HepG2 (cell line): Measurements from ENCODE around the gene CLCN1. TPM values are rescaled to one million over a fixed set of nuclear protein-coding genes. Genes with fewer than 3 reads are reported as not detected.

Experiments used
- ATAC-seq: fragments of 200-7000 bp; cut with Tn5 transposase; 3 replicates; pipeline ENCODE4 v1.9.1; 2020; ENCODE audit warnings: mild to moderate bottlenecking, moderate library complexity
- BruUV-seq: library from RNA; stranded (reverse); fragments of 400-500 nt; replicated peaks from 2 replicates; lab custom pipeline; 2021; lab: Mats Ljungman, UMichigan
- CTCF ChIA-PET: fragments of 300-600 bp; formaldehyde crosslinking; extraction: SDS; loops from one replicate; lab custom pipeline; 2021; ENCODE audit warnings: low total read pairs, inconsistent platforms, low intra/inter-chr PET ratio; lab: Yijun Ruan, JAX
- POLR2A ChIA-PET: fragments of 350-600 bp; sonication (Branson Sonifier 250); formaldehyde crosslinking; loops from one replicate; lab custom pipeline; 2020; ENCODE audit warnings: antibody characterized with exemption, inconsistent platforms; lab: Yijun Ruan, JAX
- DNase-seq: peaks from one replicate; pipeline ENCODE4 v3.0.0-alpha.2; 2015; ENCODE audit warnings: low spot score
- FAIRE-seq: peaks from 3 replicates; lab custom pipeline; 2011; peaks lifted over from hg19 to GRCh38; lab: Jason Lieb, UNC
- H2AFZ ChIP-seq: one replicate; pipeline ENCODE4 v1.6.1; 2011; ENCODE audit warnings: low read length, inconsistent platforms
- H3K27ac ChIP-seq: fragments of 300-600 bp; 3 replicates; pipeline ENCODE4 v1.8.0; 2011; ENCODE audit warnings: mixed run types, mild to moderate bottlenecking, mixed read lengths, low read length, inconsistent platforms; ENCODE audit not compliant: insufficient read depth; ENCODE audit errors: extremely low read length
- H3K27me3 ChIP-seq, 2 experiments: fragments of 200-600 bp in 1 of 2; 2 replicates in 1 of 2; 3 replicates in 1 of 2; pipeline versions ENCODE4 v1.6.0 to v1.8.0; 2011; ENCODE audit warnings: low read length in 2 of 2, mild to moderate bottlenecking in 2 of 2, moderate library complexity in 2 of 2, inconsistent platforms in 1 of 2; ENCODE audit not compliant: insufficient read depth in 2 of 2, control insufficient read depth in 1 of 2
- H3K36me3 ChIP-seq, 2 experiments: fragments of 200-600 bp in 1 of 2; replicated peaks in 1 of 2; 2 replicates in 1 of 2; 3 replicates in 1 of 2; pipeline versions ENCODE4 v1.5.1 to v1.8.0; 2011; ENCODE audit warnings: low read length in 2 of 2, inconsistent platforms in 1 of 2; ENCODE audit not compliant: insufficient read depth in 2 of 2, control insufficient read depth in 1 of 2
- H3K4me1 ChIP-seq: 2 replicates; pipeline ENCODE4 v1.5.1; 2012; ENCODE audit warnings: low read length, inconsistent platforms; ENCODE audit not compliant: insufficient read depth
- H3K4me2 ChIP-seq: 2 replicates; pipeline ENCODE4 v1.6.0; 2011; ENCODE audit warnings: low read depth, low read length, inconsistent platforms
- H3K4me3 ChIP-seq, 3 experiments: fragments of 200-600 bp in 1 of 3; sonication (generic), shearing (Covaris generic) in 1 of 3; replicated peaks in 1 of 3; 2 replicates each; pipeline ENCODE4 v1.5.1; 2011 to 2016; ENCODE audit warnings: low read length in 3 of 3, inconsistent platforms in 2 of 3, low read depth in 2 of 3, mild to moderate bottlenecking in 2 of 3, control low read depth in 1 of 3, mixed read lengths in 1 of 3; ENCODE audit not compliant: insufficient read depth in 1 of 3
- H3K79me2 ChIP-seq: one replicate; pipeline ENCODE4 v1.6.1; 2011; ENCODE audit warnings: low read length, inconsistent platforms; ENCODE audit not compliant: insufficient read depth
- H3K9ac ChIP-seq: 2 replicates; pipeline ENCODE4 v1.6.0; 2011; ENCODE audit warnings: mild to moderate bottlenecking, low read depth, low read length, inconsistent platforms; ENCODE audit not compliant: insufficient read depth
- H3K9me3 ChIP-seq: 2 replicates; pipeline ENCODE4 v1.5.1; 2012; ENCODE audit warnings: mild to moderate bottlenecking, low read length
- H4K20me1 ChIP-seq: 2 replicates; pipeline ENCODE4 v1.6.0; 2011; ENCODE audit warnings: inconsistent platforms, mild to moderate bottlenecking, low read length, moderate library complexity; ENCODE audit not compliant: insufficient read depth
- AHDC1 ChIP-seq: sonication (generic); formaldehyde crosslinking; IDR thresholded peaks from 2 replicates; pipeline ENCODE4 v1.5.1; 2020; ENCODE audit warnings: mild to moderate bottlenecking, missing genetic modification reagents, borderline replicate concordance
- MYC ChIP-seq: sonication (generic); formaldehyde crosslinking; IDR thresholded peaks from 2 replicates; pipeline ENCODE4 v1.9.0; 2021; ENCODE audit warnings: missing genetic modification reagents, borderline replicate concordance
- POLR2G ChIP-seq: fragments of 200-400 bp; formaldehyde crosslinking; IDR thresholded peaks from 2 replicates; pipeline ENCODE4 v1.6.1; 2018; ENCODE audit warnings: mild to moderate bottlenecking, low read depth, low read length, moderate library complexity
- ZNF263 ChIP-seq: sonication (generic); formaldehyde crosslinking; IDR thresholded peaks from 2 replicates; pipeline ENCODE4 v1.4.0; 2020; ENCODE audit warnings: missing genetic modification reagents
- ZNF274 ChIP-seq: sonication (generic); formaldehyde crosslinking; IDR thresholded peaks from 2 replicates; pipeline ENCODE4 v1.5.1; 2020; ENCODE audit warnings: mild to moderate bottlenecking, missing genetic modification reagents
- ZNF30 ChIP-seq: sonication (generic); formaldehyde crosslinking; IDR thresholded peaks from 2 replicates; pipeline ENCODE4 v1.5.0; 2020; ENCODE audit warnings: mild to moderate bottlenecking, missing genetic modification reagents
- ZNF605 ChIP-seq: sonication (generic); formaldehyde crosslinking; IDR thresholded peaks from 2 replicates; pipeline ENCODE4 v1.8.0; 2022; ENCODE audit warnings: mild to moderate bottlenecking, missing genetic modification reagents
- ZNF800 ChIP-seq: sonication (generic); formaldehyde crosslinking; IDR thresholded peaks from 2 replicates; pipeline ENCODE4 v1.4.0; 2020; ENCODE audit warnings: missing genetic modification reagents
- ZSCAN30 ChIP-seq: sonication (generic); formaldehyde crosslinking; IDR thresholded peaks from 2 replicates; pipeline ENCODE4 v1.5.0; 2020; ENCODE audit warnings: mild to moderate bottlenecking, missing genetic modification reagents
- WGBS: methylation state at CpG from one replicate; pipeline ENCODE4 v1.1.6; 2017; ENCODE audit warnings: low lambda C conversion rate; 5-methylcytosine and 5-hydroxymethylcytosine counted together
- in situ Hi-C: cut with HindIII; loops from 2 replicates; pipeline ENCODE4 v1.10.0; 2017; ENCODE audit warnings: low pct_unique_long_range_greater_than_20kb; ENCODE audit not compliant: extremely low pct_ligation_motif_present
- intact Hi-C: fragments of 100-400 bp; cut with micrococcal nuclease; formaldehyde crosslinking; loops from one replicate; pipeline ENCODE4 v1.10.0; 2022; ENCODE audit not compliant: unreplicated experiment
- polyA plus RNA-seq, 8 experiments: library from polyadenylated mRNA; depleted of rRNA in 3 of 8; stranded (reverse) in 7 of 8; unstranded in 1 of 8; fragments of >200 nt; fragmentation: Illumina TruSeq in 4 of 8; extraction: Trizol in 4 of 8; gene quantifications; 2 replicates each; pipeline versions ENCODE4 v1.2.1 to v1.2.3, GENCODE V29; 2011 to 2016; ENCODE audit warnings: low read depth in 4 of 8, missing spikeins in 1 of 8, mixed read lengths in 1 of 8; ENCODE audit not compliant: insufficient read depth in 1 of 8
- total RNA-seq, 5 experiments: library from RNA; depleted of rRNA; stranded (reverse); fragments of >200 nt; fragmentation: Illumina TruSeq; extraction: Trizol; gene quantifications; 2 replicates each; pipeline ENCODE4 v1.2.3, GENCODE V29; 2016; ENCODE audit warnings: low read depth in 1 of 5
- TF ChIP-seq, protein P1 (sequence below): sonication (generic); formaldehyde crosslinking; IDR thresholded peaks from 2 replicates; pipeline ENCODE4 v1.4.0; 2020; ENCODE audit warnings: mild to moderate bottlenecking, missing genetic modification reagents

Gene CLCN1
- total and polyA plus RNA-seq, 2 of the 13 experiments (the other 11 are each of a cell fraction or from before 2014, with no cell fraction given), result 0.01 TPM; not detected in 1

GRCh38 chr7:143379611-143380259 is 63.8 kb downstream of the CLCN1 start:
- TF ChIP-seq ZNF274 (CRISPR knock-in tag), result no peak
- TF ChIP-seq ZNF263 (CRISPR knock-in tag), result 0 out of 2 replicates have a peak, but pooled peaks have one; percentile 4
- TF ChIP-seq ZNF800, result 0 out of 2 replicates have a peak, but pooled peaks have one; percentile 24
- no peak for TF ChIP-seq ZNF30 (CRISPR knock-in tag)
- no peak for TF ChIP-seq ZSCAN30
- no peak for TF ChIP-seq POLR2G
- TF ChIP-seq, protein P1, sequence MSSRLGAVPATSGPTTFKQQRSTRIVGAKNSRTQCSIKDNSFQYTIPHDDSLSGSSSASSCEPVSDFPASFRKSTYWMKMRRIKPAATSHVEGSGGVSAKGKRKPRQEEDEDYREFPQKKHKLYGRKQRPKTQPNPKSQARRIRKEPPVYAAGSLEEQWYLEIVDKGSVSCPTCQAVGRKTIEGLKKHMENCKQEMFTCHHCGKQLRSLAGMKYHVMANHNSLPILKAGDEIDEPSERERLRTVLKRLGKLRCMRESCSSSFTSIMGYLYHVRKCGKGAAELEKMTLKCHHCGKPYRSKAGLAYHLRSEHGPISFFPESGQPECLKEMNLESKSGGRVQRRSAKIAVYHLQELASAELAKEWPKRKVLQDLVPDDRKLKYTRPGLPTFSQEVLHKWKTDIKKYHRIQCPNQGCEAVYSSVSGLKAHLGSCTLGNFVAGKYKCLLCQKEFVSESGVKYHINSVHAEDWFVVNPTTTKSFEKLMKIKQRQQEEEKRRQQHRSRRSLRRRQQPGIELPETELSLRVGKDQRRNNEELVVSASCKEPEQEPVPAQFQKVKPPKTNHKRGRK (CRISPR knock-in tag), result peak; percentile 65; the same call in 1 of the 2 replicates
- 0 out of 2 replicates have a peak, but pooled peaks have one; percentile 38 for TF ChIP-seq AHDC1 (CRISPR knock-in tag)
- 0 out of 2 replicates have a peak, but pooled peaks have one; percentile 5 for TF ChIP-seq ZNF605 (CRISPR knock-in tag)
- no peak for TF ChIP-seq MYC (CRISPR knock-in tag)
- BruUV-seq, result TSS peak; percentile 74
- H3K27ac ChIP-seq, result peak overlapping the region; percentile 13
- WGBS, result 43% methylated on average over 13 of the region's 15 CpGs
- ATAC-seq (peak; percentile 4), FAIRE-seq (no peak), DNase-seq (no peak)
- peak overlapping the region; percentile 94 to 98 (median 98); a peak in 5 of 6 replicates for H3K4me3 ChIP-seq
- no peaks in the 10 kb centered on the region for H3K9me3 ChIP-seq
- CTCF ChIA-PET, result interaction anchor here (2.8 kb wide), 1 partner anchor 37 kb away, joined by 24 read pairs; no protein-coding TSS in a partner anchor
- POLR2A ChIA-PET, result interaction anchor here (0.8 to 2.2 kb wide), 6 partner anchors 11 to 116 kb away, joined by 3 to 17 read pairs (median 10); partner anchors contain the start of genes CASP2, EPHA1 and GSTK1
- H2AFZ ChIP-seq, result no peak overlapping the region
- H3K4me1 ChIP-seq, result peaks cover 47% of the 10 kb centered on the region
- peaks cover 5% of the 10 kb centered on the region; the same call in 1 of the 2 replicates for H4K20me1 ChIP-seq
- peak overlapping the region; percentile 88; the same call in 1 of the 2 replicates for H3K9ac ChIP-seq
- peaks cover 12% of the 10 kb centered on the region for H3K79me2 ChIP-seq
- in situ Hi-C loops (loop anchor here (5.0 to 25.0 kb wide), 2 partner anchors 38 to 533 kb away; partner anchors contain the start of gene TCAF1), intact Hi-C loops (loop anchor here (1.0 to 2.0 kb wide), 3 partner anchors 29 to 95 kb away; partner anchors contain the start of genes EPHA1 and TMEM139)
- H3K27me3 ChIP-seq, result no peaks in the 10 kb centered on the region
- H3K36me3 ChIP-seq, result no peaks in the 10 kb centered on the region
- H3K4me2 ChIP-seq, result peak overlapping the region; percentile 81
